Gastroesophageal sphincter (tissue), 4 donors: ENCODE data around the gene MDFIC. TPM values are rescaled to one million over a fixed set of nuclear protein-coding genes. Genes with fewer than 3 reads are reported as not detected.

Source experiments
- ATAC-seq: fragments of 150-250 bp; one replicate; pipeline ENCODE4 v1.9.1; 2016; ENCODE audit warnings: mild to moderate bottlenecking, moderate library complexity
- H3K27ac ChIP-seq, 4 donors: fragments of 200-600 bp; sonication (generic) in 3 of 4; 1 replicate in 3 of 4; 2 replicates in 1 of 4; pipeline ENCODE4 v1.5.1; 2016 to 2019
- H3K27me3 ChIP-seq: fragments of 200-600 bp; sonication (generic); one replicate; pipeline ENCODE4 v1.5.1; 2019
- H3K36me3 ChIP-seq, 2 donors: fragments of 200-600 bp; sonication (generic); one replicate each; pipeline ENCODE4 v1.5.1; 2019; ENCODE audit warnings: control low read depth in 1 of 2
- H3K4me1 ChIP-seq, 3 donors: fragments of 200-600 bp; sonication (generic); 1 replicate in 2 of 3; 2 replicates in 1 of 3; pipeline ENCODE4 v1.5.1; 2016 to 2019; ENCODE audit warnings: control low read depth in 2 of 3
- H3K4me3 ChIP-seq, 2 donors: fragments of 200-600 bp; sonication (generic); one replicate each; pipeline ENCODE4 v1.5.1; 2019; ENCODE audit warnings: mild to moderate bottlenecking in 1 of 2, moderate library complexity in 1 of 2
- H3K9me3 ChIP-seq, 3 donors: fragments of 200-600 bp; sonication (generic); one replicate each; pipeline ENCODE4 v1.5.1; 2017 to 2019; ENCODE audit warnings: control low read depth in 2 of 3
- CTCF ChIP-seq, 4 experiments: fragments of 200-600 bp in 2 of 4; fragments of 450-650 bp in 2 of 4; sonication (generic) in 1 of 4; IDR thresholded peaks; one replicate each; pipeline ENCODE4 v1.5.1; 2017 to 2019; ENCODE audit warnings: antibody characterized with exemption in 4 of 4, mild to moderate bottlenecking in 2 of 4, moderate library complexity in 2 of 4
- EP300 ChIP-seq: sonication (generic); formaldehyde crosslinking; IDR thresholded peaks from one replicate; pipeline ENCODE4 v1.6.1; 2017; ENCODE audit warnings: antibody characterized with exemption, mild to moderate bottlenecking
- POLR2A ChIP-seq, 2 donors: fragments of 450-650 bp; IDR thresholded peaks; one replicate each; pipeline ENCODE4 v1.6.1; 2017; ENCODE audit warnings: antibody characterized with exemption in 2 of 2, mild to moderate bottlenecking in 2 of 2, moderate library complexity in 1 of 2
- POLR2AphosphoS5 ChIP-seq: sonication (generic); formaldehyde crosslinking; IDR thresholded peaks from one replicate; pipeline ENCODE4 v1.6.1; 2017; ENCODE audit warnings: antibody characterized with exemption
- WGBS, 2 donors: methylation state at CpG; one replicate each; pipeline ENCODE4 v1.1.5; 2018; ENCODE audit warnings: low coverage in 1 of 2; 5-methylcytosine and 5-hydroxymethylcytosine counted together
- total RNA-seq, 4 donors: library from RNA; depleted of rRNA; stranded (reverse); fragments of >200 nt; gene quantifications; one replicate each; pipeline ENCODE4 v1.1.0, GENCODE V29; 2016

MDFIC gene
- total RNA-seq, 4 donors from 2014 or later: 30.3 to 73.5 (median 38.1) TPM

GRCh38 chr7:114931656-114932011 lies 9.7 kb downstream of the MDFIC start:
- Histone ChIP-seq H3K9me3 (no peaks in the 10 kb centered on the region), H3K27me3 (no peaks in the 10 kb centered on the region), H3K36me3 (no peaks in the 10 kb centered on the region), H3K4me1 (peaks cover 0 to 88% (median 17%) of the 10 kb centered on the region in 3 donors), H3K27ac (no peak overlapping the region), H3K4me3 (no peak overlapping the region)
- no peak for ATAC-seq
- TF ChIP-seq EP300 (no peak), POLR2A (IDR thresholded peaks at IDR 0.05) (no peak), CTCF (IDR thresholded peaks at IDR 0.05) (no peak), POLR2AphosphoS5 (no peak)
- 86 to 94% methylated on average over 6 to 9 of the region's 9 CpGs for WGBS, 2 donors

- Histone ChIP-seq H3K9me3 (no peaks in the 10 kb centered on the region), H3K36me3 (no peaks in the 10 kb centered on the region), H3K27me3 (no peaks in the 10 kb centered on the region), H3K4me1 (peaks cover 0 to 95% (median 17%) of the 10 kb centered on the region in 3 donors), H3K4me3 (no peak overlapping the region), H3K27ac (peak overlapping the region in 2 of 4 donors; percentile 11 to 23)
- ATAC-seq: no peak
- 34 to 67% methylated on average over 2 to 5 of the region's 5 CpGs for WGBS, 2 donors
- TF ChIP-seq POLR2AphosphoS5 (no peak), CTCF (IDR thresholded peaks at IDR 0.05) (no peak), EP300 (no peak), POLR2A (IDR thresholded peaks at IDR 0.05) (no peak)
Measured at GRCh38 chr7:114932991-114933390, 11.1 kb downstream of the MDFIC start.

DNA sequence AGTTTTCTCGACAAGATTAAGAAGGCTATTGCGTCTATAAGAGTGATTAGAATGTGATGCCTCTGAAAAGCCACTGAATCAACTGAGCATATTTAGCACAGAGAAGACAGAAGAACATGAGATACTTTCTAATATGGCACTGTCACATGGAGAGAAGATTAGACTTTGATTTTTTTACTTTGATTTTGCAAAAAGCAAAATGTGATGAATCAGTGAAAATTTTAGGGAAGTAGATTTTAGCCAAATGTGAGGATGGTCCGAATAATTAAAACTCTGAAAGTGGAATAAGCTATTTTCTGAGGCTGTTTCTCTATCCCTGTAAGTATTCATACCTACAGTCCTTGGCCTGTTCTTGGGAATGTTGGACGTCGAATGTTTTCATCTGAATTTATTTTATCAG lies 11.8 kb downstream of the MDFIC start:
- no peak overlapping the region for H3K4me3 ChIP-seq
- TF ChIP-seq CTCF (IDR thresholded peaks at IDR 0.05): no peak
- TF ChIP-seq POLR2A (IDR thresholded peaks at IDR 0.05): no peak
- TF ChIP-seq POLR2AphosphoS5: no peak
- TF ChIP-seq EP300: no peak
- H3K4me1 ChIP-seq: peaks cover 0 to 90% (median 17%) of the 10 kb centered on the region in 3 donors
- 64 to 71% methylated on average over 4 to 5 of the region's 5 CpGs for WGBS, 2 donors
- no peaks in the 10 kb centered on the region for H3K27me3 ChIP-seq
- no peak for ATAC-seq
- H3K9me3 ChIP-seq: no peaks in the 10 kb centered on the region
- H3K27ac ChIP-seq: peak overlapping the region in 2 of 4 donors; percentile 11 to 23
- H3K36me3 ChIP-seq: no peaks in the 10 kb centered on the region

DNA sequence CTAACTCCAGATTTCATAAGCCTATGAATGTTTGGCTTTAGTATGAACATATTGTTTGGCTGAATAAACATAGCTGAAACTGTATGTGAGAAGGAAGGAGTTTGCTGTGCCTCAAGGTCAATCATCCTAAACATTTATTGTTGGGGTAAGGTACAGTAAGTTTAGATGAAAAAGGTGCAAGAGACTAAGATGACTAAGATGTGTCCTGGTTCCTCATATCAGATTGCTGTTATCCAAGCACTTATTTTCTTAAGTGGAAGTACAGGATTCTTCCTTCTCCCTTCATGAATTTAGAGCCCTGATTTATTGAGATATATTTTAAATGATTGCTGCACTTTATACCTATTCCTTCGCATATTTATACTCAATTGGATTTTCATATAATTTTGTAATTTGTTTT lies 12.2 kb downstream of the MDFIC start:
- Histone ChIP-seq H3K27me3 (no peaks in the 10 kb centered on the region), H3K9me3 (no peaks in the 10 kb centered on the region), H3K4me1 (peaks cover 0 to 86% (median 17%) of the 10 kb centered on the region in 3 donors), H3K4me3 (no peak overlapping the region), H3K27ac (peak overlapping the region in 1 of 4 donors; percentile 11), H3K36me3 (no peaks in the 10 kb centered on the region)
- ATAC-seq: no peak
- WGBS, 2 donors: 100% methylated on average over 1 of the region's 1 CpG
- TF ChIP-seq POLR2A (IDR thresholded peaks at IDR 0.05) (no peak), CTCF (IDR thresholded peaks at IDR 0.05) (no peak), EP300 (no peak), POLR2AphosphoS5 (no peak)

DNA sequence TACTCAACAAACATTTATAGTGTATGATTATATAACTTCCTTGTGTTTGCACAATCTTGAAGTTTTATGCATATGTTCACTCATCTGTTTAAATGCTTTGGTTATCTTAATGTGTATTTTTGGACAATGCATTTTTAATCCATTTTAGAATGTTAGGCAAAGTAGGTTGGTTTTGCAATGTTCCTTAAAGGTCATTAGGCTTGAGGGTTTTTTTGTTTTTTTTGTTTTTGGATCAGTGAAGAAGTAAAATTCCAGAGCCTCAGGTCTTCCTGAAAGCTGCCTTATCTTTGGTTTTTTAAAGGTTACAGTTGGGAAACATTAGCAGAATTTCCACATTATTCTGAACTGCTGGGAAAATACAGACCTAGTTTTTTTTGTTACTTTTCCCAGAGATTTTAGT lies 12.8 kb downstream of the MDFIC start:
- ATAC-seq: no peak
- Histone ChIP-seq H3K4me1 (peaks cover 0 to 84% (median 17%) of the 10 kb centered on the region in 3 donors), H3K4me3 (no peak overlapping the region), H3K9me3 (no peaks in the 10 kb centered on the region), H3K27ac (peak overlapping the region in 1 of 4 donors; percentile 11), H3K36me3 (no peaks in the 10 kb centered on the region), H3K27me3 (no peaks in the 10 kb centered on the region)
- TF ChIP-seq POLR2AphosphoS5 (peak; percentile 20), EP300 (no peak), POLR2A (IDR thresholded peaks at IDR 0.05) (no peak)
